Activated CD4-positive, alpha-beta T cell treated with anti-CD3 and anti-CD28 coated beads, Interleukin-2, Interleukin-6, amounts not matched to agents 100 ng/mL and 50 ng/mL, durations not matched to agents 16 hours and 8 hours (primary cell): ENCODE data around the gene CAMK1D.

Experiments used
- DNase-seq: peaks from one replicate; pipeline ENCODE4 v3.0.0-alpha.2; 2020

Gene CAMK1D

GRCh38 chr10:12405342-12406320 lies 56.3 kb downstream of the CAMK1D start:
- DNase-seq: no peak

GRCh38 chr10:12406764-12407400 lies 57.5 kb downstream of the CAMK1D start:
- no peak for DNase-seq

DNA sequence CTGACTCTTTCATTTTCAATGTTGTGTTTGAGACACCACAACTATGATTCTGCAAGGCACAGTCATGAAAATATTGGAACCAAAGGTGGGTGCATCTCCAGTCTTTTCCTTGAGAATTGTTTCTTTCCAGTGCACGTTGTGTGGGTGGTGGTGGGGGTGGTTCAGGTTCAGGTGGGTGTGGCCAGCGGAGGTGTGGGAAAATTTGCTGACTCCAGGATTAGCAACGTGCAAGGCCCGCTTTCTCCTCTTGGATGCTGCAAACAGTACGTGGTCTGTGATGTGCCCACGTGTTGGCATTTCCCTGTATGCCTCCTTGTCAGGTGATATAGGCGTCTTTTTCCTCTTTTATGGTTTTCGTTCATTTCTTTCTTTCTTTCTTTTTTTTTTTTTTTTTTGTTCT lies 59.1 kb downstream of the CAMK1D start:
- DNase-seq: no peak

- no peak for DNase-seq
Measured at GRCh38 chr10:12409161-12409560, 59.8 kb downstream of the CAMK1D start.

- no peak for DNase-seq
Measured at GRCh38 chr10:12409613-12410012, 60.3 kb downstream of the CAMK1D start.

- DNase-seq: peak; percentile 55
Measured at GRCh38 chr10:12412666-12413368, 63.5 kb downstream of the CAMK1D start.

GRCh38 chr10:12413369-12413711 lies 64.0 kb downstream of the CAMK1D start:
- no peak for DNase-seq

GRCh38 chr10:12414278-12414989 lies 65.1 kb downstream of the CAMK1D start:
- no peak for DNase-seq

GRCh38 chr10:12416344-12417050 lies 67.2 kb downstream of the CAMK1D start:
- DNase-seq: no peak

GRCh38 chr10:12417331-12417730 lies 68.0 kb downstream of the CAMK1D start:
- DNase-seq: no peak

GRCh38 chr10:12418000-12418399 lies 68.7 kb downstream of the CAMK1D start:
- DNase-seq: no peak

GRCh38 chr10:12418725-12419261 lies 69.4 kb downstream of the CAMK1D start:
- DNase-seq: no peak

DNA sequence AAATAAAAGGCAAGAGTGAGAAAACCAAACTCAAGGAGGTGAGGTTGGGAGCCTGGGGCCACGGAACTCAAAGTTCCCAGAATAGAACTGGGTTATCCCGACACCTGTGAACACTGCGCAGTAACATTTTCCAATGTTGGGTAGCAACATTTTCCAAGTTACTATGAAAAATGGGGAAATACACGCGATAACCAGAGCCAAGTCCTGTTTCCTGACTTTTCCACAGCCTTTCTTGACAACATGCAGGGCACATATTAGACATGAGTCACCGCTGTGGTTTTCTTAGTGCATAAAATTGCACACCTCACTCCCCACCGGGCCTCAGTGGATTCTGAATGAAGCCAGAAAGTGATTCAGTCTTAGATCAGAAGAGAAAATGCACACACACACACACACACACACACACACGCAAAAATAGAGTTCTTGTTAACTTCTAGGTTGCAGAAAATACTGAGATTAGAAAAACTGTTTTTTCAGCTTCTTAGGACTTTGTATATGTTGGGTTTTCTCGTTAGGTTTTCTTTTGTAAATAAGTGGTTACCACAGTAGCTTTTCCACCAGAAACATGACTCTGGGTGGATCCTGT lies 70.0 kb downstream of the CAMK1D start:
- peak; percentile 77 for DNase-seq

- no peak for DNase-seq
Measured at GRCh38 chr10:12420530-12421120, 71.3 kb downstream of the CAMK1D start.

DNA sequence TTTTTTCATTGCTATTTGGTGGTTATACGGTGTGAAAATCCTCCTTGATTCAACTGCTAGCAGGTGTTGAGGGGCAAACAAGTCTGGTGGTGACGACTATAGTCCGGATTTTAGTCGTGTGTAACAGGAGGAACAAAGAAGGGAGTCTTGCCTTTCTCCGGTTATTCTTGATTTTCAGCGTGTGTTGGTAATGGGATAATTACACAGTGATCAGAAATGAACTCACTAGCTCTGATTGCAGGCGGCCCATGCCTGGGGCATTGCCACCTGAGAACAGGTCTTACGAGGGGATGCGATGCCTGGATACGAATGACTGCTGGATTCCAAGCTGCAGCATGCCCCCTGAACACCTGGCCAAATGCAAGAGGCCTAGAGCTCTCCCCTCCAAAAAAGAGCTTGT lies 72.8 kb downstream of the CAMK1D start:
- no peak for DNase-seq

DNA sequence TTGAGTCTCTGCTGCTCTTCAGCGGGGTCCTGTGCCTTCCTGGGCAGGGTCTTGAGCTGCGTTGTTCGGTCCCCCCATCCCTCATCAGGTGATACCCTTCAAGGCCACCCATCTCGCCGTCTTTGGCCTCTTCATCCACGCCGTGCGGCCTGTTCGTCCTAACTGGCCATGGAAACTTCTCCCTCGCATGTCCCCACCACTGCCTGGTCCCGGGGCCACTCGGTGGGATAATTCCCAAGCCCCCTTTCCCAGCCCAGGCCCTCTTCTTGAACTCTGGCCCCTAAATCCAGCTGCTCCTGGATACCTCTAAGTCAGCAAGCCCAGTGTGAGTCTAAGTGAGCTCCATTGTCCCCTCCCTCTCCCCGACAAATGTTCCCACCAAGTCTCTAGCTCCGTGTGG lies 74.5 kb downstream of the CAMK1D start:
- no peak for DNase-seq

GRCh38 chr10:12427276-12427675 lies 77.9 kb downstream of the CAMK1D start:
- DNase-seq: no peak

DNA sequence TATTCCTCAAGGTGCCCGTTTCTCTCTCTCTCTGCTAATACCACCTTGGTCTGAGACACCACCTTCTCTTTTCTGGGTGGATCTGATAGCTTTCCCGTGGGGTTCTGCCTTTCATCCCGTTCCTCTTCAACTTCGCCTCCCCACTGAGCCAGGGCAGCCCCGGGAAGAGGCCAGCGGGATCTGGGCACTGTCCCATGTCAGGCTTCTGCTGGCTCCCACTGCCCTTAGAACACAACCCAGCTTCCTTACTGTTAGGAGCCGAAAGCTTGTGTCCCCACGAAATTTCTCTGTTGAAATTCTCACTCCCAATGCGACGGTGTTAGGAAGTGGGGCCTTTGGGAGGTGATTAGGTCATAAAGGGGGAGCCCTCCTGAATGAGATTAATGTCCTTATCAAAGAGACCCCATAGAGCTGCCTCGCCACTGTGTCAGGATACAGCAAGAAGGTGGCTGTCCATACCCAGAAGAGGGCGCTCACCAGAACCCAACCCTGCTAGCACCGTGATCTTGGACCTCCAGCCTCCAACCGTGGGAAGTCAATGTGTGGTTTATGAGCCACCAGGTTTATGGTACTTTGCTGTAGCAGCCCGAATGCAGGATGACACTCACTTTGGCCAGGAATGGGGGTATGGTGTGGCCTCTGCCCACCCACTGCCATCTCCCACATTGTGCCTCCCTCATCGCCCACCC lies 79.2 kb downstream of the CAMK1D start:
- no peak for DNase-seq

GRCh38 chr10:12430406-12430982 lies 81.1 kb downstream of the CAMK1D start:
- no peak for DNase-seq
